HepG2 (cell line): ENCODE results near the gene RIPK3. TPM values are rescaled to one million over a fixed set of nuclear protein-coding genes. Genes with fewer than 3 reads are reported as not detected.

Source experiments
- MED8 ChIP-seq: sonication (generic); formaldehyde crosslinking; IDR thresholded peaks from 2 replicates; pipeline ENCODE4 v1.8.1; 2023; ENCODE audit warnings: mild to moderate bottlenecking, missing genetic modification reagents; ENCODE audit not compliant: insufficient replicate concordance
- REXO4 ChIP-seq: sonication (generic); formaldehyde crosslinking; IDR thresholded peaks from 2 replicates; pipeline ENCODE4 v1.8.0; 2022; ENCODE audit warnings: missing genetic modification reagents, mild to moderate bottlenecking, borderline replicate concordance
- SATB2 ChIP-seq: sonication (generic); formaldehyde crosslinking; IDR thresholded peaks from 2 replicates; pipeline ENCODE4 v1.5.0; 2020; ENCODE audit warnings: missing genetic modification reagents
- SCMH1 ChIP-seq: sonication (generic); formaldehyde crosslinking; IDR thresholded peaks from 2 replicates; pipeline ENCODE4 v1.9.0; 2021; ENCODE audit warnings: missing genetic modification reagents, mild to moderate bottlenecking, borderline replicate concordance
- ZNF17 ChIP-seq: sonication (generic); formaldehyde crosslinking; IDR thresholded peaks from 2 replicates; pipeline ENCODE4 v1.5.0; 2020; ENCODE audit warnings: mild to moderate bottlenecking, missing genetic modification reagents
- ZNF460 ChIP-seq: sonication (generic); formaldehyde crosslinking; IDR thresholded peaks from 2 replicates; pipeline ENCODE4 v1.5.1; 2020; ENCODE audit warnings: missing genetic modification reagents, mild to moderate bottlenecking, borderline replicate concordance
- polyA plus RNA-seq, 8 experiments: library from polyadenylated mRNA; depleted of rRNA in 3 of 8; stranded (reverse) in 7 of 8; unstranded in 1 of 8; fragments of >200 nt; fragmentation: Illumina TruSeq in 4 of 8; extraction: Trizol in 4 of 8; gene quantifications; 2 replicates each; pipeline versions ENCODE4 v1.2.1 to v1.2.3, GENCODE V29; 2011 to 2016; ENCODE audit warnings: low read depth in 4 of 8, missing spikeins in 1 of 8, mixed read lengths in 1 of 8; ENCODE audit not compliant: insufficient read depth in 1 of 8
- total RNA-seq, 5 experiments: library from RNA; depleted of rRNA; stranded (reverse); fragments of >200 nt; fragmentation: Illumina TruSeq; extraction: Trizol; gene quantifications; 2 replicates each; pipeline ENCODE4 v1.2.3, GENCODE V29; 2016; ENCODE audit warnings: low read depth in 1 of 5
- TF ChIP-seq, protein P1 (sequence below): sonication (generic); formaldehyde crosslinking; IDR thresholded peaks from 2 replicates; pipeline ENCODE4 v1.5.1; 2020; ENCODE audit warnings: missing genetic modification reagents, mild to moderate bottlenecking, borderline replicate concordance
- TF ChIP-seq, protein P2 (sequence below): sonication (generic); formaldehyde crosslinking; IDR thresholded peaks from 2 replicates; pipeline ENCODE4 v1.4.0; 2020; ENCODE audit warnings: missing genetic modification reagents
- TF ChIP-seq, protein P3 (sequence below): sonication (generic); formaldehyde crosslinking; IDR thresholded peaks from 2 replicates; pipeline ENCODE4 v1.4.0; 2020; ENCODE audit warnings: missing genetic modification reagents
- TF ChIP-seq, protein P4 (sequence below): sonication (generic); formaldehyde crosslinking; IDR thresholded peaks from 2 replicates; pipeline ENCODE4 v1.8.1; 2023; ENCODE audit warnings: mild to moderate bottlenecking, moderate library complexity, missing genetic modification reagents

The RIPK3 gene
- total and polyA plus RNA-seq, 2 of the 13 experiments (the other 11 are each of a cell fraction or from before 2014, with no cell fraction given): not detected

DNA sequence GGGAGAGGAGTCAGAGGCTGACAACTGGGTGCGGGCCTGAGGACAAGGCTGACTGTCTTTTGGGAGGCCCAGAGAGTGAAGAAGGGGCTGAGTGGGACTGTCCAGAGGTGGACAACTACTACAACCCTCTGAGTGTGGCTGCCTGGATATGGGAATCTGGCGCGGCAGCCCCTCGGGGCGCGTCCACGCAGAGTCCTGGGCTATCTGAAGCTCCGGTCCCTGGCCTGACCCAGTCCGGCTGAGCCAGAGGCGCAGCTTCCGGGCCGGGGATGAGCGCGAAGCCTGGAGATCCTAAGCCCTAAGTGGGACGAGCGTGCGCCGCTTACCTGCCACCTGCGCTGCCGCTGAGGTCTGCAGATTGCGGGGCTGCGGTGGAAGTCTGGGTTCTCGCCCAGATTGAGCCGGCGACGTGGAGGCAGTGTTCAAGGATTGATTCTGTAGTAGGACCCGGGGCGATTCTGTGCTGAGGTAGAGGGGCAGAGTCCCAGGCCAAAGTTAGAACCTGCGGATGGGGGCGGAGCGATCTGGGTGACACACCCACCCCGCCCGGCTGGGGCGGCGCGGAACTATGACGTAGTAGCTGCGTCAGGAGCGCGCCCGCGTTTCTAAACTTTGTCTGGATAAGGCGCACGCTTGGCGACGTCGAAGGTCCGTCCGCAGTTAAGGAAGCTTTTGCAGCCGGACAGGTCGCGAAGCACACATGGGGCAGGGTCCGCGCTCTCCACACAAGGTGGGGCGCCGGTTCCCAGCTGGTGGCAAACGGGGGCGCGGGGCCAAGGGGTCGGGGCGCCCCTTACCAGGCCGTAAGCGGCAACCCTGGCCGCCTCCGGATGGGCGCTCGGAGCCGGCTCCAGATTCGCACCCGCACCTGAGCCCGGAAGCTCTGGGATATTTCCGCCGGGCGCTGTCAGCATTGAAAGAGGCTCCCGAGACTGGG is 40.3 kb downstream of the RIPK3 start, which contains the start of the genes DHRS1 and NOP9 (continued):
- TF ChIP-seq, protein P1, sequence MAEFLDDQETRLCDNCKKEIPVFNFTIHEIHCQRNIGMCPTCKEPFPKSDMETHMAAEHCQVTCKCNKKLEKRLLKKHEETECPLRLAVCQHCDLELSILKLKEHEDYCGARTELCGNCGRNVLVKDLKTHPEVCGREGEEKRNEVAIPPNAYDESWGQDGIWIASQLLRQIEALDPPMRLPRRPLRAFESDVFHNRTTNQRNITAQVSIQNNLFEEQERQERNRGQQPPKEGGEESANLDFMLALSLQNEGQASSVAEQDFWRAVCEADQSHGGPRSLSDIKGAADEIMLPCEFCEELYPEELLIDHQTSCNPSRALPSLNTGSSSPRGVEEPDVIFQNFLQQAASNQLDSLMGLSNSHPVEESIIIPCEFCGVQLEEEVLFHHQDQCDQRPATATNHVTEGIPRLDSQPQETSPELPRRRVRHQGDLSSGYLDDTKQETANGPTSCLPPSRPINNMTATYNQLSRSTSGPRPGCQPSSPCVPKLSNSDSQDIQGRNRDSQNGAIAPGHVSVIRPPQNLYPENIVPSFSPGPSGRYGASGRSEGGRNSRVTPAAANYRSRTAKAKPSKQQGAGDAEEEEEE (CRISPR knock-in tag): peak; percentile 99; the same call in 1 of the 2 replicates
- TF ChIP-seq, protein P2, sequence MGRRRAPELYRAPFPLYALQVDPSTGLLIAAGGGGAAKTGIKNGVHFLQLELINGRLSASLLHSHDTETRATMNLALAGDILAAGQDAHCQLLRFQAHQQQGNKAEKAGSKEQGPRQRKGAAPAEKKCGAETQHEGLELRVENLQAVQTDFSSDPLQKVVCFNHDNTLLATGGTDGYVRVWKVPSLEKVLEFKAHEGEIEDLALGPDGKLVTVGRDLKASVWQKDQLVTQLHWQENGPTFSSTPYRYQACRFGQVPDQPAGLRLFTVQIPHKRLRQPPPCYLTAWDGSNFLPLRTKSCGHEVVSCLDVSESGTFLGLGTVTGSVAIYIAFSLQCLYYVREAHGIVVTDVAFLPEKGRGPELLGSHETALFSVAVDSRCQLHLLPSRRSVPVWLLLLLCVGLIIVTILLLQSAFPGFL (CRISPR knock-in tag): no peak; the same call in 1 of the 2 replicates
- no peak; the same call in 1 of the 2 replicates for TF ChIP-seq ZNF460 (CRISPR knock-in tag)
- TF ChIP-seq REXO4 (CRISPR knock-in tag): no peak
- TF ChIP-seq SCMH1: no peak
- TF ChIP-seq, protein P3, sequence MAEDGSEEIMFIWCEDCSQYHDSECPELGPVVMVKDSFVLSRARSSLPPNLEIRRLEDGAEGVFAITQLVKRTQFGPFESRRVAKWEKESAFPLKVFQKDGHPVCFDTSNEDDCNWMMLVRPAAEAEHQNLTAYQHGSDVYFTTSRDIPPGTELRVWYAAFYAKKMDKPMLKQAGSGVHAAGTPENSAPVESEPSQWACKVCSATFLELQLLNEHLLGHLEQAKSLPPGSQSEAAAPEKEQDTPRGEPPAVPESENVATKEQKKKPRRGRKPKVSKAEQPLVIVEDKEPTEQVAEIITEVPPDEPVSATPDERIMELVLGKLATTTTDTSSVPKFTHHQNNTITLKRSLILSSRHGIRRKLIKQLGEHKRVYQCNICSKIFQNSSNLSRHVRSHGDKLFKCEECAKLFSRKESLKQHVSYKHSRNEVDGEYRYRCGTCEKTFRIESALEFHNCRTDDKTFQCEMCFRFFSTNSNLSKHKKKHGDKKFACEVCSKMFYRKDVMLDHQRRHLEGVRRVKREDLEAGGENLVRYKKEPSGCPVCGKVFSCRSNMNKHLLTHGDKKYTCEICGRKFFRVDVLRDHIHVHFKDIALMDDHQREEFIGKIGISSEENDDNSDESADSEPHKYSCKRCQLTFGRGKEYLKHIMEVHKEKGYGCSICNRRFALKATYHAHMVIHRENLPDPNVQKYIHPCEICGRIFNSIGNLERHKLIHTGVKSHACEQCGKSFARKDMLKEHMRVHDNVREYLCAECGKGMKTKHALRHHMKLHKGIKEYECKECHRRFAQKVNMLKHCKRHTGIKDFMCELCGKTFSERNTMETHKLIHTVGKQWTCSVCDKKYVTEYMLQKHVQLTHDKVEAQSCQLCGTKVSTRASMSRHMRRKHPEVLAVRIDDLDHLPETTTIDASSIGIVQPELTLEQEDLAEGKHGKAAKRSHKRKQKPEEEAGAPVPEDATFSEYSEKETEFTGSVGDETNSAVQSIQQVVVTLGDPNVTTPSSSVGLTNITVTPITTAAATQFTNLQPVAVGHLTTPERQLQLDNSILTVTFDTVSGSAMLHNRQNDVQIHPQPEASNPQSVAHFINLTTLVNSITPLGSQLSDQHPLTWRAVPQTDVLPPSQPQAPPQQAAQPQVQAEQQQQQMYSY (CRISPR knock-in tag): peak; percentile 86
- TF ChIP-seq MED8 (CRISPR knock-in tag): peak; percentile 83
- TF ChIP-seq, protein P4, sequence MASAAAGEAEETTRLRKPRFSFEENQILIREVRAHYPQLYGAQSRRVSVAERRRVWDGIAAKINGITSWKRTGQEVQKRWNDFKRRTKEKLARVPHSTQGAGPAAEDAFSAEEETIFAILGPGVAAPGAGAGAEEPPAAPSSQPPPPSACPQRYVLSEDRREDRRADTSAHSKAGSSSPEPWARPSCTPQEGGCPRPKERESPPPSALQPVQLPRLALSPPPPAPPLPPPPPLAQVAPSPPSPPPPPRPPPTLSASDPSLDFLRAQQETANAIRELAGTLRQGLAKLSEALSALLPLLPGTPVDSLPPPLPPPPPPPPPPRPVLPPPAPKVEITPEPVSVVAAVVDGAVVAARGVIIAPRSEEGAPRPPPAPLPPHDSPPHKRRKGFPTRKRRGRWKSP (CRISPR knock-in tag): no peak
- peak; percentile 96; the same call in 1 of the 2 replicates for TF ChIP-seq SATB2 (CRISPR knock-in tag)
- no peak for TF ChIP-seq ZNF17 (CRISPR knock-in tag)
